SJCRH30 (cell line): ENCODE measurements around the gene GPR142. TPM values are rescaled to one million over a fixed set of nuclear protein-coding genes. Genes with fewer than 3 reads are reported as not detected.
A peak's percentile ranks its signal among the peaks of the same experiment; 100 is the strongest.

Experiments
- DNase-seq, 2 experiments: peaks; one replicate each; pipeline ENCODE4 v3.0.0-alpha.2; 2015 to 2020
- H3K27ac ChIP-seq: fragments of 250-450 bp; sonication (Bioruptor Pico); 2 replicates; pipeline ENCODE4 v1.5.1; 2020; ENCODE audit warnings: mild to moderate bottlenecking, moderate library complexity
- H3K27me3 ChIP-seq: fragments of 250-450 bp; sonication (Bioruptor Pico); 2 replicates; pipeline ENCODE4 v1.5.1; 2020; ENCODE audit warnings: mild to moderate bottlenecking, moderate library complexity
- H3K36me3 ChIP-seq: fragments of 250-450 bp; sonication (Bioruptor Pico); 2 replicates; pipeline ENCODE4 v1.5.1; 2020; ENCODE audit warnings: mild to moderate bottlenecking, moderate library complexity
- H3K4me1 ChIP-seq: fragments of 250-450 bp; sonication (Bioruptor Pico); 2 replicates; pipeline ENCODE4 v1.5.1; 2020; ENCODE audit warnings: mild to moderate bottlenecking, moderate library complexity
- H3K4me3 ChIP-seq: fragments of 250-450 bp; sonication (Bioruptor Pico); 2 replicates; pipeline ENCODE4 v1.5.1; 2020; ENCODE audit warnings: mild to moderate bottlenecking, moderate library complexity
- H3K9me3 ChIP-seq: fragments of 250-450 bp; sonication (Bioruptor Pico); replicated peaks from 2 replicates; pipeline ENCODE4 v1.5.1; 2020; ENCODE audit warnings: mild to moderate bottlenecking, moderate library complexity
- total RNA-seq: library from RNA; depleted of rRNA; stranded (reverse); fragments of >200 nt; shearing (Covaris generic); gene quantifications from 2 replicates; pipeline ENCODE4 v1.2.3, GENCODE V29; 2014

The GPR142 gene
- total RNA-seq, 1 experiment from 2014 or later = not detected

GRCh38 chr17:74354123-74354522 lies 13.2 kb upstream of the GPR142 start:
- no peak for DNase-seq
- Histone ChIP-seq H3K27ac (no peak overlapping the region), H3K4me1 (no peaks in the 10 kb centered on the region), H3K36me3 (no peaks in the 10 kb centered on the region), H3K27me3 (no peaks in the 10 kb centered on the region), H3K4me3 (no peak overlapping the region), H3K9me3 (no peaks in the 10 kb centered on the region)

GRCh38 chr17:74354561-74354960 lies 12.7 kb upstream of the GPR142 start:
- no peak for DNase-seq
- Histone ChIP-seq H3K9me3 (no peaks in the 10 kb centered on the region), H3K4me1 (no peaks in the 10 kb centered on the region), H3K36me3 (no peaks in the 10 kb centered on the region), H3K27me3 (no peaks in the 10 kb centered on the region), H3K4me3 (no peak overlapping the region), H3K27ac (no peak overlapping the region)

GRCh38 chr17:74355065-74355464 lies 12.2 kb upstream of the GPR142 start:
- DNase-seq = no peak
- Histone ChIP-seq H3K9me3 (no peaks in the 10 kb centered on the region), H3K4me3 (no peak overlapping the region), H3K27me3 (no peaks in the 10 kb centered on the region), H3K36me3 (no peaks in the 10 kb centered on the region), H3K27ac (no peak overlapping the region), H3K4me1 (no peaks in the 10 kb centered on the region)

- no peak overlapping the region for H3K27ac ChIP-seq
- H3K4me1 ChIP-seq = no peaks in the 10 kb centered on the region
- H3K36me3 ChIP-seq = no peaks in the 10 kb centered on the region
- peaks cover 11% of the 10 kb centered on the region; the same call in 1 of the 2 replicates for H3K27me3 ChIP-seq
- DNase-seq = no peak
- H3K9me3 ChIP-seq = no peaks in the 10 kb centered on the region
- no peak overlapping the region for H3K4me3 ChIP-seq
Measured at GRCh38 chr17:74356646-74357465, 10.4 kb upstream of the GPR142 start.

- Histone ChIP-seq H3K4me3 (no peak overlapping the region), H3K27me3 (peaks cover 11% of the 10 kb centered on the region; the same call in 1 of the 2 replicates), H3K27ac (no peak overlapping the region), H3K4me1 (no peaks in the 10 kb centered on the region), H3K9me3 (no peaks in the 10 kb centered on the region), H3K36me3 (no peaks in the 10 kb centered on the region)
- DNase-seq = no peak
Measured at GRCh38 chr17:74357466-74357809, 9.9 kb upstream of the GPR142 start.

GRCh38 chr17:74358697-74359096 lies 8.6 kb upstream of the GPR142 start:
- no peak overlapping the region for H3K27ac ChIP-seq
- peaks cover 11% of the 10 kb centered on the region; the same call in 1 of the 2 replicates for H3K27me3 ChIP-seq
- H3K36me3 ChIP-seq = no peaks in the 10 kb centered on the region
- no peaks in the 10 kb centered on the region for H3K9me3 ChIP-seq
- no peak for DNase-seq
- H3K4me3 ChIP-seq = no peak overlapping the region
- H3K4me1 ChIP-seq = no peaks in the 10 kb centered on the region

- no peak for DNase-seq
- Histone ChIP-seq H3K36me3 (no peaks in the 10 kb centered on the region), H3K9me3 (no peaks in the 10 kb centered on the region), H3K27me3 (peaks cover 11% of the 10 kb centered on the region; the same call in 1 of the 2 replicates), H3K27ac (no peak overlapping the region), H3K4me1 (no peaks in the 10 kb centered on the region), H3K4me3 (no peak overlapping the region)
Measured at GRCh38 chr17:74359916-74360315, 7.4 kb upstream of the GPR142 start.

GRCh38 chr17:74360899-74361229 lies 6.4 kb upstream of the GPR142 start:
- DNase-seq = no peak
- Histone ChIP-seq H3K36me3 (no peaks in the 10 kb centered on the region), H3K4me3 (no peak overlapping the region), H3K4me1 (no peaks in the 10 kb centered on the region), H3K27me3 (peaks cover 11% of the 10 kb centered on the region; the same call in 1 of the 2 replicates), H3K27ac (no peak overlapping the region), H3K9me3 (no peaks in the 10 kb centered on the region)

- Histone ChIP-seq H3K27ac (no peak within 1 kb of the TSS), H3K27me3 (peaks cover 11% of the 10 kb centered on the region; the same call in 1 of the 2 replicates), H3K36me3 (no peaks in the 10 kb centered on the region), H3K9me3 (no peaks in the 10 kb centered on the region), H3K4me3 (no peak within 1 kb of the TSS), H3K4me1 (no peaks in the 10 kb centered on the region)
- DNase-seq = peak; percentile 72 to 75
Measured at GRCh38 chr17:74361230-74362068, 5.9 kb upstream of the GPR142 start, which contains the start of gene BTBD17. Gene BTBD17 (minus strand): TSS chr17:74361868. CDS start chr17:74361819, 49 bp downstream.

GRCh38 chr17:74362069-74362405 lies 5.3 kb upstream of the GPR142 start:
- peaks cover 11% of the 10 kb centered on the region; the same call in 1 of the 2 replicates for H3K27me3 ChIP-seq
- no peak overlapping the region for H3K27ac ChIP-seq
- H3K4me3 ChIP-seq = no peak overlapping the region
- no peaks in the 10 kb centered on the region for H3K9me3 ChIP-seq
- no peaks in the 10 kb centered on the region for H3K4me1 ChIP-seq
- H3K36me3 ChIP-seq = no peaks in the 10 kb centered on the region
- DNase-seq = no peak

- H3K27ac ChIP-seq = no peak overlapping the region
- peaks cover 11% of the 10 kb centered on the region; the same call in 1 of the 2 replicates for H3K27me3 ChIP-seq
- H3K9me3 ChIP-seq = no peaks in the 10 kb centered on the region
- H3K4me1 ChIP-seq = no peaks in the 10 kb centered on the region
- no peaks in the 10 kb centered on the region for H3K36me3 ChIP-seq
- no peak for DNase-seq
- no peak overlapping the region for H3K4me3 ChIP-seq
Measured at GRCh38 chr17:74362810-74363498, 4.4 kb upstream of the GPR142 start.

- no peaks in the 10 kb centered on the region for H3K4me1 ChIP-seq
- no peaks in the 10 kb centered on the region for H3K36me3 ChIP-seq
- no peaks in the 10 kb centered on the region for H3K9me3 ChIP-seq
- DNase-seq = peak; percentile 59 to 83
- no peak overlapping the region for H3K27ac ChIP-seq
- peaks cover 5% of the 10 kb centered on the region; the same call in 1 of the 2 replicates for H3K27me3 ChIP-seq
- no peak overlapping the region for H3K4me3 ChIP-seq
Measured at GRCh38 chr17:74368341-74369081, 1.2 kb downstream of the GPR142 start.

GRCh38 chr17:74369221-74369620 lies 1.9 kb downstream of the GPR142 start:
- peaks cover 5% of the 10 kb centered on the region; the same call in 1 of the 2 replicates for H3K27me3 ChIP-seq
- H3K27ac ChIP-seq = no peak overlapping the region
- H3K36me3 ChIP-seq = no peaks in the 10 kb centered on the region
- no peak overlapping the region for H3K4me3 ChIP-seq
- no peaks in the 10 kb centered on the region for H3K9me3 ChIP-seq
- DNase-seq = no peak
- no peaks in the 10 kb centered on the region for H3K4me1 ChIP-seq
